ENCODE data around the gene SLC9A9.

The SLC9A9 gene

DNA sequence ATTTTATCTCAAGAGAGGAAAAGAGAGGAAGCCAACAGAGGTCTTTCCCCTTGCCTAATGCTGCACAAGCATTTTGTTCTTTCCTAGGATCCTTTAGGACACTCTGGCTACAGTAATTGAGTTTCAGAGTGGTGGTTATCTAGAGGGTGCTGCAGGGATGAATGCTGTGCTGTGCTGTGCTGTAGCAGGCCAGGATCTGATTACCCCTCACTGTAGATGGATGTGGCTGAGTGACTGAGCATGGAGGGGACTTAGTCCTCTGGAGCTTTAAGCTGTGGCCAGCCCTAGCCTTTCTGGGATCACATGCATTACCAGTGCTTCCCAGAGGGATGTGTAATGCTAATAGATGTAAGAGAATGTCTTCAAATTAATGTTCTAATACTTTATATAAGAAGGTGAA, 94.8 kb downstream of the SLC9A9 start:
- TF ChIP-seq SNAI2 (CRISPR knock-in tag; IDR thresholded peaks at IDR 0.05) (no peak), ZC3H10 (CRISPR knock-in tag; IDR thresholded peaks at IDR 0.05) (no peak), TOX (CRISPR knock-in tag; IDR thresholded peaks at IDR 0.05; ENCODE audit: borderline replicate concordance) (no peak), TCF4 (CRISPR knock-in tag; IDR thresholded peaks at IDR 0.05; ENCODE audit: borderline replicate concordance) (no peak), ISL1 (CRISPR knock-in tag; IDR thresholded peaks at IDR 0.05) (no peak), ZFP30 (CRISPR knock-in tag; IDR thresholded peaks at IDR 0.05) (no peak), ZFP3 (CRISPR knock-in tag; IDR thresholded peaks at IDR 0.05) (no peak), CSDC2 (CRISPR knock-in tag; IDR thresholded peaks at IDR 0.05) (no peak), RARB (CRISPR knock-in tag; IDR thresholded peaks at IDR 0.05) (no peak), ARNTL (CRISPR knock-in tag; IDR thresholded peaks at IDR 0.05; ENCODE audit: borderline replicate concordance, low read depth) (no peak)
- TF ChIP-seq, protein P1, sequence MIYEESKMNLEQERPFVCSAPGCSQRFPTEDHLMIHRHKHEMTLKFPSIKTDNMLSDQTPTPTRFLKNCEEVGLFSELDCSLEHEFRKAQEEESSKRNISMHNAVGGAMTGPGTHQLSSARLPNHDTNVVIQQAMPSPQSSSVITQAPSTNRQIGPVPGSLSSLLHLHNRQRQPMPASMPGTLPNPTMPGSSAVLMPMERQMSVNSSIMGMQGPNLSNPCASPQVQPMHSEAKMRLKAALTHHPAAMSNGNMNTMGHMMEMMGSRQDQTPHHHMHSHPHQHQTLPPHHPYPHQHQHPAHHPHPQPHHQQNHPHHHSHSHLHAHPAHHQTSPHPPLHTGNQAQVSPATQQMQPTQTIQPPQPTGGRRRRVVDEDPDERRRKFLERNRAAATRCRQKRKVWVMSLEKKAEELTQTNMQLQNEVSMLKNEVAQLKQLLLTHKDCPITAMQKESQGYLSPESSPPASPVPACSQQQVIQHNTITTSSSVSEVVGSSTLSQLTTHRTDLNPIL (CRISPR knock-in tag; IDR thresholded peaks at IDR 0.05; ENCODE audit: low read depth), result no peak
- no peak for ATAC-seq

DNA sequence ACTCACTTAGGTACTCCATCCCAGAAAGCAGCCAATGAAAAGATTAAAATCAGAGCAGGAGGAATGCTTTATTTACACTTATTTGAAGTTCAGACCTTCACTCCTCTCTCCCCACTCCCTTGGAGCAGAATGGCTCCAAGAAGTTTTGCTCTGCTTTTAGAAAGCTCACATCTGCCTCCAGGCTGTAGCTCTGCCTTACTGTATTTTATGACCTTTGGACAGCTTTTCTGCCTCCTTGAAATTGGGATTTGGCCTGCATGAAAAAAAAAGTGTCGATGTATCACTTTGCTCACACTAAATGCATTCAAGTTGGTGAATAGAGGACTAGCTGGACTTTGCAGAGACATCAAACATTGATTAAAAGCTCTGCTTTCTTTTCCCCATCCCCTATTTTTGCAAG, 95.3 kb downstream of the SLC9A9 start:
- no peak for ATAC-seq
- TF ChIP-seq ESRRG (CRISPR knock-in tag; IDR thresholded peaks at IDR 0.05) (no peak), SNAI2 (CRISPR knock-in tag; IDR thresholded peaks at IDR 0.05) (no peak), TOX (CRISPR knock-in tag; IDR thresholded peaks at IDR 0.05; ENCODE audit: borderline replicate concordance) (no peak), RARB (CRISPR knock-in tag; IDR thresholded peaks at IDR 0.05) (no peak), ARNTL (CRISPR knock-in tag; IDR thresholded peaks at IDR 0.05; ENCODE audit: borderline replicate concordance, low read depth) (no peak), ZNF70 (CRISPR knock-in tag; IDR thresholded peaks at IDR 0.05) (no peak), PPARA (CRISPR knock-in tag; IDR thresholded peaks at IDR 0.05; ENCODE audit: borderline replicate concordance) (no peak), OSR1 (CRISPR knock-in tag; IDR thresholded peaks at IDR 0.05) (no peak), BACH2 (CRISPR knock-in tag; IDR thresholded peaks at IDR 0.05; ENCODE audit: borderline replicate concordance) (no peak), ZFP30 (CRISPR knock-in tag; IDR thresholded peaks at IDR 0.05) (no peak), ISL1 (CRISPR knock-in tag; IDR thresholded peaks at IDR 0.05) (no peak), CSDC2 (CRISPR knock-in tag; IDR thresholded peaks at IDR 0.05) (no peak), ZFP3 (CRISPR knock-in tag; IDR thresholded peaks at IDR 0.05) (no peak)
- TF ChIP-seq, protein P2, sequence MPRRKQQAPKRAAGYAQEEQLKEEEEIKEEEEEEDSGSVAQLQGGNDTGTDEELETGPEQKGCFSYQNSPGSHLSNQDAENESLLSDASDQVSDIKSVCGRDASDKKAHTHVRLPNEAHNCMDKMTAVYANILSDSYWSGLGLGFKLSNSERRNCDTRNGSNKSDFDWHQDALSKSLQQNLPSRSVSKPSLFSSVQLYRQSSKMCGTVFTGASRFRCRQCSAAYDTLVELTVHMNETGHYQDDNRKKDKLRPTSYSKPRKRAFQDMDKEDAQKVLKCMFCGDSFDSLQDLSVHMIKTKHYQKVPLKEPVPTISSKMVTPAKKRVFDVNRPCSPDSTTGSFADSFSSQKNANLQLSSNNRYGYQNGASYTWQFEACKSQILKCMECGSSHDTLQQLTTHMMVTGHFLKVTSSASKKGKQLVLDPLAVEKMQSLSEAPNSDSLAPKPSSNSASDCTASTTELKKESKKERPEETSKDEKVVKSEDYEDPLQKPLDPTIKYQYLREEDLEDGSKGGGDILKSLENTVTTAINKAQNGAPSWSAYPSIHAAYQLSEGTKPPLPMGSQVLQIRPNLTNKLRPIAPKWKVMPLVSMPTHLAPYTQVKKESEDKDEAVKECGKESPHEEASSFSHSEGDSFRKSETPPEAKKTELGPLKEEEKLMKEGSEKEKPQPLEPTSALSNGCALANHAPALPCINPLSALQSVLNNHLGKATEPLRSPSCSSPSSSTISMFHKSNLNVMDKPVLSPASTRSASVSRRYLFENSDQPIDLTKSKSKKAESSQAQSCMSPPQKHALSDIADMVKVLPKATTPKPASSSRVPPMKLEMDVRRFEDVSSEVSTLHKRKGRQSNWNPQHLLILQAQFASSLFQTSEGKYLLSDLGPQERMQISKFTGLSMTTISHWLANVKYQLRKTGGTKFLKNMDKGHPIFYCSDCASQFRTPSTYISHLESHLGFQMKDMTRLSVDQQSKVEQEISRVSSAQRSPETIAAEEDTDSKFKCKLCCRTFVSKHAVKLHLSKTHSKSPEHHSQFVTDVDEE (CRISPR knock-in tag; IDR thresholded peaks at IDR 0.05), result no peak

DNA sequence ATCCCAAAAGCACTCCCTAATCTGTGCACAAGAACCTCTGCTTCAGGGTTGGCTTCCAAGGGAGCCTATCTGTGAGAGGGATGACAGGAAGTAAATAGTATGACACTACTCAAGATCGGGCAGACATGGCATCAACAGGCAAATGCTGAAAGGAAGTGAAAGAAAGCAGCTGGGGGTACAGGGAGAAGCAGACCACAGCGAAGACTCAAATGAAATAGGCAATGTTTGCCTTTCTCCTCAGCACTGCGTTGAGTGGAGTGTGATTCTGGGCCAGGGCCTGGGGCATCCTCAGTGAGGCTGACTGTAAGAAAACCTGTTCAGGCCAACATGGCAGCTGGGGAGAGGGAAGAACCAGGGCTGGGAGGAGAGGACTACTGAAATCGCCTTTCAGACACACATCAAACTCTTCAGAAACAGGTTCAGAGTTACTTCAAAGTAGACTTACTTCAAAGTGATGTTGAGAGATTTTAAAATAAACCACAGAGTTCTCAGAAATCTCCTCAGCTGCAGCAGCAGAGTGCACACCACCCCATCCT, 96.6 kb downstream of the SLC9A9 start:
- ATAC-seq, result no peak
- TF ChIP-seq ZC3H10 (CRISPR knock-in tag; IDR thresholded peaks at IDR 0.05) (no peak), ZFP30 (CRISPR knock-in tag; IDR thresholded peaks at IDR 0.05) (no peak)

DNA sequence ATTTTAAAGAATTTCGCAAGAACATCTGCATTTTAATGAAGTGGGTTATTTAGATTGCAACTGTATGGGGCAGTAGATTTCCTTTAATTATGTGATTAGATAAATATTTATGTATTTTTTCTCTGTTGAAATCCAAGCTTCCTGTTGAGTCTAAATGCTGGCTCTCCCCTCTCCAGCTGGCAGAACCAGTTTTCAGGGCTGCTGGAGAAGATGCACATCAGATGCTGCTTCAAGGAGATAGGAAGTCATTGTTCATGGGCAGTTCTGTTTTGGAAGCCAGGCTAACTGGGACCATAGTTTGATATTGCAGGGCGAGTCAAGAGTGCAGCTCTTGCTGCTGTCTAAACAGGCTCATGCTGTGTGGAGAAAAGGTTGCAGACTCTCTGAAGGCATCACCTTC, 97.4 kb downstream of the SLC9A9 start:
- TF ChIP-seq, protein P3, sequence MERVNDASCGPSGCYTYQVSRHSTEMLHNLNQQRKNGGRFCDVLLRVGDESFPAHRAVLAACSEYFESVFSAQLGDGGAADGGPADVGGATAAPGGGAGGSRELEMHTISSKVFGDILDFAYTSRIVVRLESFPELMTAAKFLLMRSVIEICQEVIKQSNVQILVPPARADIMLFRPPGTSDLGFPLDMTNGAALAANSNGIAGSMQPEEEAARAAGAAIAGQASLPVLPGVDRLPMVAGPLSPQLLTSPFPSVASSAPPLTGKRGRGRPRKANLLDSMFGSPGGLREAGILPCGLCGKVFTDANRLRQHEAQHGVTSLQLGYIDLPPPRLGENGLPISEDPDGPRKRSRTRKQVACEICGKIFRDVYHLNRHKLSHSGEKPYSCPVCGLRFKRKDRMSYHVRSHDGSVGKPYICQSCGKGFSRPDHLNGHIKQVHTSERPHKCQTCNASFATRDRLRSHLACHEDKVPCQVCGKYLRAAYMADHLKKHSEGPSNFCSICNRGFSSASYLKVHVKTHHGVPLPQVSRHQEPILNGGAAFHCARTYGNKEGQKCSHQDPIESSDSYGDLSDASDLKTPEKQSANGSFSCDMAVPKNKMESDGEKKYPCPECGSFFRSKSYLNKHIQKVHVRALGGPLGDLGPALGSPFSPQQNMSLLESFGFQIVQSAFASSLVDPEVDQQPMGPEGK (CRISPR knock-in tag; IDR thresholded peaks at IDR 0.05; ENCODE audit: borderline replicate concordance), result no peak
- no peak for TF ChIP-seq ARNTL (CRISPR knock-in tag; IDR thresholded peaks at IDR 0.05; ENCODE audit: borderline replicate concordance, low read depth)
- TF ChIP-seq, protein P1 (CRISPR knock-in tag; IDR thresholded peaks at IDR 0.05; ENCODE audit: low read depth), result no peak
- no peak for TF ChIP-seq TOX (CRISPR knock-in tag; IDR thresholded peaks at IDR 0.05; ENCODE audit: borderline replicate concordance)
- no peak for TF ChIP-seq ZFP30 (CRISPR knock-in tag; IDR thresholded peaks at IDR 0.05)
- TF ChIP-seq ESRRG (CRISPR knock-in tag; IDR thresholded peaks at IDR 0.05), result no peak
- TF ChIP-seq PPARA (CRISPR knock-in tag; IDR thresholded peaks at IDR 0.05; ENCODE audit: borderline replicate concordance), result no peak
- TF ChIP-seq BACH2 (CRISPR knock-in tag; IDR thresholded peaks at IDR 0.05; ENCODE audit: borderline replicate concordance), result no peak
- no peak for TF ChIP-seq RARB (CRISPR knock-in tag; IDR thresholded peaks at IDR 0.05)
- TF ChIP-seq CSDC2 (CRISPR knock-in tag; IDR thresholded peaks at IDR 0.05), result no peak
- no peak for TF ChIP-seq ZC3H10 (CRISPR knock-in tag; IDR thresholded peaks at IDR 0.05)
- TF ChIP-seq TCF4 (CRISPR knock-in tag; IDR thresholded peaks at IDR 0.05; ENCODE audit: borderline replicate concordance), result no peak
- no peak for TF ChIP-seq ISL1 (CRISPR knock-in tag; IDR thresholded peaks at IDR 0.05)
- no peak for TF ChIP-seq OSR1 (CRISPR knock-in tag; IDR thresholded peaks at IDR 0.05)
- no peak for TF ChIP-seq ZNF8 (CRISPR knock-in tag; IDR thresholded peaks at IDR 0.05)
- TF ChIP-seq ZNF70 (CRISPR knock-in tag; IDR thresholded peaks at IDR 0.05), result no peak
- no peak for ATAC-seq
